Pulmonary artery endothelial cell (primary cell): ENCODE measurements around the gene KLHL29. TPM values are rescaled to one million over a fixed set of nuclear protein-coding genes. Genes with fewer than 3 reads are reported as not detected.

Experiments
- DNase-seq: peaks from one replicate; pipeline ENCODE4 v3.0.0-alpha.2; 2011; ENCODE audit warnings: low read depth, low spot score
- total RNA-seq: library from RNA; depleted of rRNA; stranded (reverse); fragments of >200 nt; gene quantifications from 2 replicates; pipeline ENCODE4 v1.2.3, GENCODE V29; 2014

The KLHL29 gene
- total RNA-seq, 1 donor from 2014 or later, result 4.2 TPM

GRCh38 chr2:23627236-23628009 lies 242.4 kb downstream of the KLHL29 start:
- DNase-seq, result no peak

- no peak for DNase-seq
Measured at GRCh38 chr2:23628926-23629771, 244.2 kb downstream of the KLHL29 start.

- DNase-seq, result no peak
Measured at GRCh38 chr2:23629772-23630480, 244.9 kb downstream of the KLHL29 start.

GRCh38 chr2:23630961-23631360 lies 246.0 kb downstream of the KLHL29 start:
- no peak for DNase-seq

- no peak for DNase-seq
Measured at GRCh38 chr2:23631389-23631788, 246.4 kb downstream of the KLHL29 start.

- no peak for DNase-seq
Measured at GRCh38 chr2:23632386-23632785, 247.4 kb downstream of the KLHL29 start.

GRCh38 chr2:23632831-23633395 lies 247.9 kb downstream of the KLHL29 start:
- no peak for DNase-seq

GRCh38 chr2:23633966-23634365 lies 249.0 kb downstream of the KLHL29 start:
- DNase-seq, result no peak

- no peak for DNase-seq
Measured at GRCh38 chr2:23635442-23636340, 250.7 kb downstream of the KLHL29 start.

GRCh38 chr2:23636426-23636825 lies 251.4 kb downstream of the KLHL29 start:
- no peak for DNase-seq

- peak; percentile 50 for DNase-seq
Measured at GRCh38 chr2:23637011-23637778, 252.2 kb downstream of the KLHL29 start.

- no peak for DNase-seq
Measured at GRCh38 chr2:23639406-23639982, 254.5 kb downstream of the KLHL29 start.

GRCh38 chr2:23640711-23641110 lies 255.7 kb downstream of the KLHL29 start:
- no peak for DNase-seq

- DNase-seq, result no peak
Measured at GRCh38 chr2:23642516-23642915, 257.5 kb downstream of the KLHL29 start.

GRCh38 chr2:23645230-23645808 lies 260.3 kb downstream of the KLHL29 start:
- no peak for DNase-seq

GRCh38 chr2:23647563-23647962 lies 262.6 kb downstream of the KLHL29 start:
- DNase-seq, result no peak

GRCh38 chr2:23649303-23649702 lies 264.3 kb downstream of the KLHL29 start:
- no peak for DNase-seq

- no peak for DNase-seq
Measured at GRCh38 chr2:23649819-23650218, 264.8 kb downstream of the KLHL29 start.
